ENCODE results near the gene IL16.

DNA sequence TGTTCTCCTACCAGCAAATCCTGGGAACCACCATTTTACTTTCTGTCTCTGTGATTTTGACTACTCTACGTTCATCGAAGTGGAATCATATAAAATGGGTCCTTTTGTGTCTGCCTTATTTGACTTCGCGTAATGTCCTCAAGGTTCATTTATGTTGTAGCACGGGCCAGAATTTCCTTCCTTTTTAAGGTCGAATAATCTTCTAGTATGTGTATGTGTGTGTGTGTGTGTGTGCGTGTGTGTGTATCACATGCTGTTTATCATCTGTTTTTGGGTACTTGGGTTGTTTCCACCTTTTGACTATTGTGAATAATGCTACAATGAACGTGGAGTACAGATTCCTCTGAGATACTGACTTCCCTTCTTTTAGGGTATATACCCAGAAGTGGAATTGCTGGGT, 91.9 kb downstream of the IL16 start:
- TF ChIP-seq ZNF274 (IDR thresholded peaks at IDR 0.05; ENCODE audit: borderline replicate concordance, low read depth, low read length) (no peak), FOXA1 (IDR thresholded peaks at IDR 0.05; ENCODE audit: borderline replicate concordance) (no peak), ZNF133 (CRISPR knock-in tag; IDR thresholded peaks at IDR 0.05) (no peak), RNF2 (IDR thresholded peaks at IDR 0.05) (no peak)
- TF ChIP-seq, protein P1, sequence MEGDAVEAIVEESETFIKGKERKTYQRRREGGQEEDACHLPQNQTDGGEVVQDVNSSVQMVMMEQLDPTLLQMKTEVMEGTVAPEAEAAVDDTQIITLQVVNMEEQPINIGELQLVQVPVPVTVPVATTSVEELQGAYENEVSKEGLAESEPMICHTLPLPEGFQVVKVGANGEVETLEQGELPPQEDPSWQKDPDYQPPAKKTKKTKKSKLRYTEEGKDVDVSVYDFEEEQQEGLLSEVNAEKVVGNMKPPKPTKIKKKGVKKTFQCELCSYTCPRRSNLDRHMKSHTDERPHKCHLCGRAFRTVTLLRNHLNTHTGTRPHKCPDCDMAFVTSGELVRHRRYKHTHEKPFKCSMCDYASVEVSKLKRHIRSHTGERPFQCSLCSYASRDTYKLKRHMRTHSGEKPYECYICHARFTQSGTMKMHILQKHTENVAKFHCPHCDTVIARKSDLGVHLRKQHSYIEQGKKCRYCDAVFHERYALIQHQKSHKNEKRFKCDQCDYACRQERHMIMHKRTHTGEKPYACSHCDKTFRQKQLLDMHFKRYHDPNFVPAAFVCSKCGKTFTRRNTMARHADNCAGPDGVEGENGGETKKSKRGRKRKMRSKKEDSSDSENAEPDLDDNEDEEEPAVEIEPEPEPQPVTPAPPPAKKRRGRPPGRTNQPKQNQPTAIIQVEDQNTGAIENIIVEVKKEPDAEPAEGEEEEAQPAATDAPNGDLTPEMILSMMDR (IDR thresholded peaks at IDR 0.05 in 2 of 3, conservative IDR thresholded peaks at IDR 0.05 in 1 of 3; ENCODE audit: insufficient read depth in 2 of 3, low read depth in 1 of 3, low read length in 3 of 3): no peak
